Psoas muscle (tissue), 8 donors: ENCODE results near the gene PREB. TPM values are rescaled to one million over a fixed set of nuclear protein-coding genes. Genes with fewer than 3 reads are reported as not detected.
"Not testable (repeated sequence)": the region's sequence is repeated elsewhere in the genome, so short reads cannot be mapped to it uniquely, and the experiment has no call there.

Experiments
- ATAC-seq, 4 donors: fragments of 200-7000 bp; cut with Tn5 transposase; one replicate each; pipeline ENCODE4 v1.9.1; 2020; ENCODE audit warnings: moderate library complexity in 3 of 4, mild to moderate bottlenecking in 2 of 4
- DNase-seq, 2 donors: peaks; one replicate each; pipeline ENCODE4 v3.0.0-alpha.2; 2020
- H3K27ac ChIP-seq: fragments of 200-600 bp; one replicate; pipeline ENCODE4 v1.8.0; 2022
- H3K27me3 ChIP-seq, 3 donors: fragments of 200-600 bp in 1 of 3; one replicate each; pipeline versions ENCODE4 v1.6.1 to v1.8.0; 2013 to 2022; ENCODE audit warnings: low read length in 2 of 3, mild to moderate bottlenecking in 2 of 3, moderate library complexity in 1 of 3; ENCODE audit not compliant: insufficient read depth in 3 of 3
- H3K36me3 ChIP-seq, 2 donors: fragments of 200-600 bp in 1 of 2; one replicate each; pipeline versions ENCODE4 v1.6.1 to v1.8.0; 2013 to 2022; ENCODE audit warnings: low read depth in 1 of 2, mild to moderate bottlenecking in 1 of 2, moderate library complexity in 1 of 2; ENCODE audit not compliant: insufficient read depth in 1 of 2
- H3K4me1 ChIP-seq: fragments of 200-600 bp; one replicate; pipeline ENCODE4 v1.8.0; 2022
- H3K4me3 ChIP-seq: fragments of 200-600 bp; one replicate; pipeline ENCODE4 v1.8.0; 2022; ENCODE audit warnings: mild to moderate bottlenecking
- H3K9me3 ChIP-seq: fragments of 200-600 bp; one replicate; pipeline ENCODE4 v1.8.0; 2022
- WGBS, 3 donors: extraction: QIAGEN DNeasy Blood & Tissue Kit; methylation state at CpG; one replicate each; pipeline versions ENCODE4 v1.1.6 to v1.1.7; 2013; 5-methylcytosine and 5-hydroxymethylcytosine counted together
- intact Hi-C, 2 donors: fragments of 100-400 bp; cut with DNase I; formaldehyde crosslinking; loops; one replicate each; pipeline versions ENCODE4 v1.11.0 to v1.14.2; 2022
- polyA plus RNA-seq, 3 donors: library from polyadenylated mRNA; stranded (reverse); fragments of 200-250 nt; gene quantifications; one replicate each; pipeline ENCODE4 v1.2.3, GENCODE V29; 2013
- total RNA-seq, 4 donors: library from RNA; stranded (reverse); fragmentation: NEBNext Ultra II Directional in 2 of 4; extraction: Animal tissue kit (Norgen Biotek cat#: 25700) in 2 of 4; gene quantifications; one replicate each; pipeline versions ENCODE4 v1.2.1 to v1.2.4, GENCODE V29; 2021 to 2023
- TF ChIP-seq, protein P1 (sequence below): fragments of 200-600 bp; IDR thresholded peaks from one replicate; pipeline ENCODE4 v1.8.0; 2022; ENCODE audit warnings: antibody characterized with exemption
- donor health status: healthy with polysubstance abuse.
- donor health status: DM: no; HTN: no; CAD: no; lungs with moderate emphysema.
- donor health status: Bipolar disorder and iron deficiency.
- donor health status: healthy.
- donor health status: DM: yes; HTN: yes; CAD: no.
- donor health status: DM: no; HTN: no; CAD: no.
- donor health status: DM: no; HTN: no; CAD: no.
- donor health status: DM: yes; HTN: yes; CAD: no.

The PREB gene
- total and polyA plus RNA-seq, 7 donors, result 57.4 to 206 (median 125) TPM

DNA sequence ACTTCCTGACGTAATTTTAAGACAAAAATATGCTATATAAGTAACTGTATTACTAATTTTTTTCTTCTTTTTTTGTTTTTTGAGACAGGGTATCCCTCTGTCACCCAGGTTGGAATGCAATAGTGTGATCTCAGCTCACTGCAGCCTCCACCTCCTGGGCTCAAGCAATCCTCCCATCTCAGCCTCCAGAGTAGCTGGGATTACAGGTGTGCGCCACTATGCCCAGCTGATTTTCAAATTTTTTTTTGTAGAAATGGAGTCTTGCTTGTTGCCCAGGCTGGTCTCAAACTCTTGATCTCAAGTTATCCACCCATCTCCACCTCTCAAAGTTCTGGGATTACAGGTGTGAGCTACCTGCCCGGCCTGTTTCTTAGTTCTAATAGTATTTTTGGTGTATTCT is 44.0 kb upstream of the PREB start:
- ATAC-seq (no peak), DNase-seq (no peak)
- Histone ChIP-seq H3K9me3 (no peaks in the 10 kb centered on the region), H3K27me3 (peaks cover 0 to 12% (median 0%) of the 10 kb centered on the region in 3 donors), H3K27ac (no peak overlapping the region), H3K36me3 (no peaks in the 10 kb centered on the region), H3K4me3 (no peak overlapping the region), H3K4me1 (no peaks in the 10 kb centered on the region)
- intact Hi-C loops, result loop anchor here in 1 of 2 donors (5.0 kb wide), 1 partner anchor 36 kb away; no protein-coding TSS in a partner anchor
- TF ChIP-seq, protein P1, sequence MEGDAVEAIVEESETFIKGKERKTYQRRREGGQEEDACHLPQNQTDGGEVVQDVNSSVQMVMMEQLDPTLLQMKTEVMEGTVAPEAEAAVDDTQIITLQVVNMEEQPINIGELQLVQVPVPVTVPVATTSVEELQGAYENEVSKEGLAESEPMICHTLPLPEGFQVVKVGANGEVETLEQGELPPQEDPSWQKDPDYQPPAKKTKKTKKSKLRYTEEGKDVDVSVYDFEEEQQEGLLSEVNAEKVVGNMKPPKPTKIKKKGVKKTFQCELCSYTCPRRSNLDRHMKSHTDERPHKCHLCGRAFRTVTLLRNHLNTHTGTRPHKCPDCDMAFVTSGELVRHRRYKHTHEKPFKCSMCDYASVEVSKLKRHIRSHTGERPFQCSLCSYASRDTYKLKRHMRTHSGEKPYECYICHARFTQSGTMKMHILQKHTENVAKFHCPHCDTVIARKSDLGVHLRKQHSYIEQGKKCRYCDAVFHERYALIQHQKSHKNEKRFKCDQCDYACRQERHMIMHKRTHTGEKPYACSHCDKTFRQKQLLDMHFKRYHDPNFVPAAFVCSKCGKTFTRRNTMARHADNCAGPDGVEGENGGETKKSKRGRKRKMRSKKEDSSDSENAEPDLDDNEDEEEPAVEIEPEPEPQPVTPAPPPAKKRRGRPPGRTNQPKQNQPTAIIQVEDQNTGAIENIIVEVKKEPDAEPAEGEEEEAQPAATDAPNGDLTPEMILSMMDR, result no peak
- 86 to 91% (median 86%) methylated on average over 3 of the region's 3 CpGs for WGBS, 3 donors

DNA sequence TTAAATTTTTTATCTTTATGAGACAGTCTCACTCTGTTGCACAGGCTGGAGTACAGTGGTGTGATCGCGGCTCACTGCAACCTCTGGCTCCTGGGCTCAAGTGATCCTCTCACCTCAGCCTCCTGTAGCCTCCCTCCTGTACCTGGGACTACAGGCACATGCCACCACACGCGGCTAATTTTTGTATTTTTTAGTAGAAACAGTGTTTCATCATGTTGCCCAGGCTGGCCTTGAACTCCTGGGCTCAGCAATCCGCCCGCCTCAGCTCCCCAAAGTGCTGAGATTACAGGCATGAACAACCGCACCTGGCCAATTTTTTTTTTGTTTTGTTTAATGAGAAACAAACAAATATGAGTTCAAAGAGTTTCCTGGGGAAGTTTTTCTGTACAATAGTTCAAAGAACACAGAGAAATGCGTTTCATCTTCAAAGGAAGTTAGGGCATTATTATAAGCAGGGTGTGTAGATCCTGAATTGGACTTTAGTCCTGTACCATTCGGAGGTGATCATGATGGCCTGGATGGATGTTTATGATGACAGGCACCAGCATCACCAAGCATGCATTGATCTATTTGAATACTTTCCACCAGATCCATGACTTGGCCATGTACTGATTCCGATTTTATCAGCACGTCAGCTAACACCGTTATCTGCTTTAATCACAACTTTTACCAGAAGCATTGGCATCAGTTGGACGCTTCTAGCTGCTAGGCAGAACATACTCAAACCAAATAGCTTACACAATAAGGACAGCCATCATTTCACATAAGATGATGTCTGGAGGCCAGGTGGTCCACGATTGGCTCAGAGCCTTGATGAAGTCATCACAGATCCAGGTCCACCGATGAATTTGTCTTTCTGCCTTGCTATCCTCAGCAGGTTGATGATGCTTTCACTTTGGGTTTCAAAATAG is 43.3 kb upstream of the PREB start:
- no peaks in the 10 kb centered on the region for H3K9me3 ChIP-seq
- TF ChIP-seq, protein P1, result no peak
- peaks cover 0 to 12% (median 0%) of the 10 kb centered on the region in 3 donors for H3K27me3 ChIP-seq
- DNase-seq (no peak), ATAC-seq (no peak)
- WGBS, 3 donors, result 82 to 85% (median 84%) methylated on average over 15 of the region's 15 CpGs
- H3K27ac ChIP-seq, result no peak overlapping the region
- no peaks in the 10 kb centered on the region for H3K36me3 ChIP-seq
- no peak overlapping the region for H3K4me3 ChIP-seq
- intact Hi-C loops, result loop anchor here in 1 of 2 donors (5.0 kb wide), 1 partner anchor 35 kb away; no protein-coding TSS in a partner anchor
- H3K4me1 ChIP-seq, result no peaks in the 10 kb centered on the region

DNA sequence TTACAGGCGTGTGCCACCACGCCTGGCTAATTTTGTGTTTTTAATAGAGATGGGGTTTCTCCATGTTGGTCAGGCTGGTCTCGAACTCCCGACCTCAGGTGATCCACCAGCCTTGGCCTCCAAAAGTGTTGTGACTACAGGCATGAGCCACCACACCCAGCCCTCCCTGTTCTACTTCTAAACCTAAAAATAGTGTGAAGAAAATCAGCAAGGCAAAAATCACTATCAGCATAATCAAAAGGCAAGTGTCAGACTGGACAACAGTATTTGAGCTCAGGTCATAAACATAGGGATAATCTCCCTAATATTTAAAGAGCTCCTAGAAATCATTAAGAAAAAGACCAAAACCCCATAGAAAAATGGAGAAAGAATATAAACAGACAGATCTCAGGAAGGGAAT is 41.3 kb upstream of the PREB start:
- H3K4me1 ChIP-seq, H3K36me3 ChIP-seq, ATAC-seq, DNase-seq, H3K9me3 ChIP-seq, H3K4me3 ChIP-seq, H3K27ac ChIP-seq: not testable (repeated sequence)
- H3K27me3 ChIP-seq, result peaks cover 0 to 12% (median 0%) of the 10 kb centered on the region in 3 donors
- WGBS, 3 donors, result 89 to 90% (median 90%) methylated on average over 4 of the region's 4 CpGs
- intact Hi-C loops, result loop anchor here in 1 of 2 donors (5.0 kb wide), 1 partner anchor 33 kb away; no protein-coding TSS in a partner anchor

DNA sequence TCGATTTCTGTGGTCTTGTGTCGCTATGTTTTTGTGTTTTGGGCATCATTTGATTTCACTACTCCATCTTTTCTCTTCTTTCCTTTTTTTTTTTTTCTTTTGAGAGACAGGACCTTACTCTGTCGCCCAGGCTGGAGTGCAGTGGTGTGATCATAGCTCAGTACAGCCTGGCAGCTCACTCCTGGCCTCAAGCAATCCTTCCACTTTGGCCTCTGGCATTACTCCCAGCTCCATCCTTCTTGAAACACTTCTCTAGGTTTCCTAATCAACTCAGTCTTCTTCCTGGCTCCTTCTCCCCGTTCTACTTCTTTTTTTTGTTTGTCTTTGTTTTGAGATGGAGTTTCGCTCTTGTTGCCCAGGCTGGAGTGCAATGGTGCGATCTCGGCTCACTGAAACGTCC is 40.9 kb upstream of the PREB start:
- DNase-seq (no peak), ATAC-seq (no peak)
- no peaks in the 10 kb centered on the region for H3K9me3 ChIP-seq
- intact Hi-C loops, result loop anchor here in 1 of 2 donors (5.0 kb wide), 1 partner anchor 33 kb away; no protein-coding TSS in a partner anchor
- peaks cover 0 to 12% (median 0%) of the 10 kb centered on the region in 3 donors for H3K27me3 ChIP-seq
- H3K36me3 ChIP-seq, result no peaks in the 10 kb centered on the region
- no peak overlapping the region for H3K27ac ChIP-seq
- H3K4me1 ChIP-seq, result no peaks in the 10 kb centered on the region
- TF ChIP-seq, protein P1, result no peak
- no peak overlapping the region for H3K4me3 ChIP-seq
- WGBS, 3 donors, result 73 to 76% (median 76%) methylated on average over 8 of the region's 8 CpGs

DNA sequence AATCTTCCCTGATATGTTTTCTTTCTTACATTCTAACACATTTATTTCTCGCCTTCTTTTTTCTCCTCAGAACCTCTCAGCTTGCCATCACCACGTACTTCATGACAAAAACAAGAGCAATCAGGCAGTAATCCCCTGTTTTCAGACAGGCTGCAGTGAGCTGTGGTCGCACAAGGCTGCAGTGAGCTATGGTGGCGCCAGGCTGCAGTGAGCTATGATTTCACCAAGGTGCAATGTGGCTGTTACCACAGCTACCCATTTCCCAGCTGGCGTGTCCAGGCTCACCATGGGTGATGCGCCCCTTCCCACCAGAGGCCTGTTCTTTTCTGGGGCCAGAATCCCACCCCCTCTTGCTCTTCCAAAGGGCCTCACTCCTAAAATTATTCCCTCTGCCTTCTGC is 40.2 kb upstream of the PREB start:
- no peak for DNase-seq
- no peak overlapping the region for H3K27ac ChIP-seq
- ATAC-seq, result no peak
- 68 to 71% (median 68%) methylated on average over 6 of the region's 6 CpGs for WGBS, 3 donors
- TF ChIP-seq, protein P1, result no peak
- H3K9me3 ChIP-seq, result no peaks in the 10 kb centered on the region
- no peaks in the 10 kb centered on the region for H3K36me3 ChIP-seq
- H3K27me3 ChIP-seq, result peaks cover 0 to 12% (median 0%) of the 10 kb centered on the region in 3 donors
- no peak overlapping the region for H3K4me3 ChIP-seq
- no peaks in the 10 kb centered on the region for H3K4me1 ChIP-seq
- intact Hi-C loops, result loop anchor here in 1 of 2 donors (5.0 kb wide), 1 partner anchor 32 kb away; no protein-coding TSS in a partner anchor
